ENCODE results near the gene RGS10.

RGS10 gene

DNA sequence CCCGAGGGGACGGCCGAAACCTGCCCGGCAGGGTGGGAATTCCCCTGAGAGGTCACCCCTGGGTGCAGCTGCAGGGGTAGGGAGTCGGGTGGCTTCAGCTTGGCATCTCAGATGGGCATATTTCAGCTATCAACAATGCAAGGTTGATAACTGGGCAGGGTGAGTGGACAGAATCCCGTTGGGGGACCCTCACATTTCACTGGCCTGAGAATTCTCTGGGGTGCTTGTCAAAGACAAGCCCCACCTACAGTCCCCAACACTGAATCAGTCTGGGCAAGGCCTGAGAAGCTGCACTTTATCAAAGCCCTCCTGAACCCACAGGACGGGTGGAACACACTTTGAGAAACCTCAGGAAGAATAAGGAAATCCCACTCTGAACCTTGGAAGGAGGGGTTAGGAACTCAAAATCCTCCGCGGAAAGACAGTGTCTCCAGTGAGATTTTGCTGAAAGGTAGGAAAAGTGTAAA is 3.1 kb downstream of the RGS10 start:
- H3K4me3 ChIP-seq (ENCODE audit: low read depth, low read length) = no peak overlapping the region
- TF ChIP-seq, protein P1, sequence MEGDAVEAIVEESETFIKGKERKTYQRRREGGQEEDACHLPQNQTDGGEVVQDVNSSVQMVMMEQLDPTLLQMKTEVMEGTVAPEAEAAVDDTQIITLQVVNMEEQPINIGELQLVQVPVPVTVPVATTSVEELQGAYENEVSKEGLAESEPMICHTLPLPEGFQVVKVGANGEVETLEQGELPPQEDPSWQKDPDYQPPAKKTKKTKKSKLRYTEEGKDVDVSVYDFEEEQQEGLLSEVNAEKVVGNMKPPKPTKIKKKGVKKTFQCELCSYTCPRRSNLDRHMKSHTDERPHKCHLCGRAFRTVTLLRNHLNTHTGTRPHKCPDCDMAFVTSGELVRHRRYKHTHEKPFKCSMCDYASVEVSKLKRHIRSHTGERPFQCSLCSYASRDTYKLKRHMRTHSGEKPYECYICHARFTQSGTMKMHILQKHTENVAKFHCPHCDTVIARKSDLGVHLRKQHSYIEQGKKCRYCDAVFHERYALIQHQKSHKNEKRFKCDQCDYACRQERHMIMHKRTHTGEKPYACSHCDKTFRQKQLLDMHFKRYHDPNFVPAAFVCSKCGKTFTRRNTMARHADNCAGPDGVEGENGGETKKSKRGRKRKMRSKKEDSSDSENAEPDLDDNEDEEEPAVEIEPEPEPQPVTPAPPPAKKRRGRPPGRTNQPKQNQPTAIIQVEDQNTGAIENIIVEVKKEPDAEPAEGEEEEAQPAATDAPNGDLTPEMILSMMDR (IDR thresholded peaks at IDR 0.05; ENCODE audit: low read depth, low read length, missing control alignments) = no peak
- in situ Hi-C loops (cut with HindIII; ENCODE audit: low sequenced_read_pairs) = no loop called here
- no peak for DNase-seq (ENCODE audit: low read depth)

DNA sequence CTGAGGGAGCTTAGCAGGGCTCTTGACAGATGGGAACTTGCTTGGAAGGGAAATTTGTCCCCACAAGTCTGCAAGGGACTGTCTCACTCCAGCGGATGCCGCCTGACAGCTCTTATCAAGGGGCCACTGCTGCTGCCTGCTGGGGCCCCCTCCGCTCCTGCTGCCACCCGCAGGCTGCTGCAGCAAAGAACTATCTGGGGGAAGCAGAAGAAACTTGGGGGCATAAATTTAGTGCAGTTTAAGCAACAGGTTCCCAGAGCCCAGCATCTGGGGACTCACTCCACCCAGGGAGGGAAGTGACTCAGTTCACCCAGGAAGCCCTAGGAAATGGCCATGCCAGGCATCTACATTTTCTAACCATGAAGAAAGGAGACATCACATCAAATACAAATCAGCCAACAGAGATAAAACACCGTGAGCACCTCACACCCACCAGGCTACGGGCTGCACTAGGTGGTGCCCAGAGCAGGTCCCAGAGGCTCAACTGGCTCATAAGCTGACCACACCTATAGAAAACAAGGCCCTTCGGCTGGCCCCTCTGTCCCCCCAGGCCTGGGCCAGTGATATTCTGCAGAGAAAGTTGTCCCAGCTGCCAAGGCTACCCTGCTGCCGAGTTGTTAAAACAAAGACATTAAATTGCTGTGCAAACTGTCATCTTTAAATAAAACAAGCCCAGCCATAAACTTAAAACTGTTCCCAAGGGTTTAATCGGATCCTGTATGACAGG is 3.7 kb downstream of the RGS10 start:
- no peak overlapping the region for H3K4me3 ChIP-seq (ENCODE audit: low read depth, low read length)
- no peak for DNase-seq (ENCODE audit: low read depth)
- in situ Hi-C loops (cut with HindIII; ENCODE audit: low sequenced_read_pairs) = no loop called here
- TF ChIP-seq, protein P1 (IDR thresholded peaks at IDR 0.05; ENCODE audit: low read depth, low read length, missing control alignments) = no peak

DNA sequence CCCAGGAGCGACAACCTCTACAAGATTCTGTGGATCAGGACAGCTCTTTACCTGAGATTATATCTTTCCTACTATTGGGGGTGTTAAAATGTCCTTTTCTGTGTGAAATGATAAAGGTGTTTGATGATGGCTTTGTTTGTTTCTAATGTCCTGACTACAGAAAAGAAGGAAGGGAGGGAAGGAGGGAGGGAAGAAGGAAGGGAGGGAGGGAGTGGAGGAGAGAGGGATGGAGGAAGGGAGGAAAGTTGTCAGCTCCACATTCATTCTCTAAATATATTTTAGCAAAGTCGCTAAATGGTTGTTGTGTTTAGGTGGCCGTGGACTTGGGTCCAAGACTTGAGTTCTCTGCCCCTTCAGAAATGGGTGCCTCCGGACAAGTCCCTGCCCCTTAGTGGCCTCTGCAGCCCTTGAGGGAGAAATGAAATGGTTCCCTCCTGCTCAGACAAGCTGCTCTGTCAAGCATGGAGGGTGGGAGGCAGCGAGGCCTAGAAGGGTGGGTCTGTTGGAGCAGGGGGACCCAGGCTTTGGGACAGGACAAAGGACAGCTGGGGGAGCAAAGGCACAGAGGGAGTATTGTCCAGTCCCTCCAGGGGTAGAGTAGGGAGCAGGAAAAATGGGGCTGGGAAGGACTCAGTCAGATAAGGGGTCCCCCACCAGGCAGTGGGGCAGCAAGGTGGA is 4.4 kb downstream of the RGS10 start:
- TF ChIP-seq, protein P1 (IDR thresholded peaks at IDR 0.05; ENCODE audit: low read depth, low read length, missing control alignments) = no peak
- in situ Hi-C loops (cut with HindIII; ENCODE audit: low sequenced_read_pairs) = no loop called here
- no peak for DNase-seq (ENCODE audit: low read depth)
- no peak overlapping the region for H3K4me3 ChIP-seq (ENCODE audit: low read depth, low read length)

DNA sequence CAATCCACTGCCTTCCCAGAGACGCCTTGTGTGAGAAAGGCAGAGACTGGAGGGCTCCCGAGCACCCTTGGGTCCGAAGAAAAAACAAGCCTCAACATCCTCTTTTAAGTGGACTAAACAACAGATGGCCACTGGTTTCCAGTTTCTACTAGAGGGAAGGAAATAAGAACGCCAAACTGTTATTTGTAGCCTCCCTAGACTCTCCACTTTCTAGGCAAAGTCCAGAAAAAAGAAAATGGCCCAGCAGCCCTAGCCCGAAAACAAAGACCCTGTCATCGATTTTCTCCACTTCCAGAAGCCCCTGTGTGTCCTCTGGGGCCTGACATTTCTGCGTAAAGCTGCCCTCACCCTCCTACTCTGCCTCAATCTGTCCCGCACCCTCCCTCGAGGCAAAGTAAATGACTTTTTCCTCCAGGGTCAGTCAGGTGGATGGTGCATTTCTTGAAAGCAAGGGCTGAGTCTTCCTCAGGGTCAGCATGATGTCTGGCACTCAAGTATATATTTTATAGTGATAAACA is 6.0 kb downstream of the RGS10 start:
- in situ Hi-C loops (cut with HindIII; ENCODE audit: low sequenced_read_pairs) = no loop called here
- no peak for DNase-seq (ENCODE audit: low read depth)
- TF ChIP-seq, protein P1 (IDR thresholded peaks at IDR 0.05; ENCODE audit: low read depth, low read length, missing control alignments) = no peak
- no peak overlapping the region for H3K4me3 ChIP-seq (ENCODE audit: low read depth, low read length)

DNA sequence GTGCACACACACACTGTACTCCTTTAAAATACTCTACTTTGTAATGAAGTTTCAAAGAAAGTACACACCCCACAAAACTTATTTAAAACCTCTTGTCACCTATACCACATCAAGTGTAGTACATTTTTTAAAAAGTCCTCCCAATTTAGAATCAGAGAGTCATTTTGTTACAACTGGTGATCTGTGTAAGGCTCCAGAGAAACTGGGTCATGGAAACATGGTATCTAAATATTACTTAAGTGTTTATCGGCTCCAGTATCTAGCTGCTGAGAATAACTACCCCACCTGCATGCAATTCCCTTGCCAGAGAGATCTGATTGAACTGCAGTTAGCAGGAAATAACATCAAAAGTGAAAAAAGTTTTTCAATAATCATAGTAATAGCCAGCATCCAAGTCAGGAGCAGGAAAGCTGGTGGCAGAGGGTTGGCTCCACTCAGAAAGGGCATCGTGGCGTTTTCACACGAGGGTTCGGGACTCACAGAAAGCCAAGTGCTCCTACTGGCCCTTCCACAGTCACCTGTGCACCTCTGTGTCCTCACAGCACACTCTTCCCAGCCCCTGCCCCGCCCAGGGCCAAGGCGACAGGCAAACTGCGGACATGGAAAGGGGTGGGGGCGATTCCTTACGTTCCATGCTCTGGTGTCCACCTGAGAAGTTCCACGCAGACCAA is 6.5 kb downstream of the RGS10 start:
- DNase-seq (ENCODE audit: low read depth) = no peak
- no peak overlapping the region for H3K4me3 ChIP-seq (ENCODE audit: low read depth, low read length)
- TF ChIP-seq, protein P1 (IDR thresholded peaks at IDR 0.05; ENCODE audit: low read depth, low read length, missing control alignments) = no peak
- in situ Hi-C loops (cut with HindIII; ENCODE audit: low sequenced_read_pairs) = no loop called here

DNA sequence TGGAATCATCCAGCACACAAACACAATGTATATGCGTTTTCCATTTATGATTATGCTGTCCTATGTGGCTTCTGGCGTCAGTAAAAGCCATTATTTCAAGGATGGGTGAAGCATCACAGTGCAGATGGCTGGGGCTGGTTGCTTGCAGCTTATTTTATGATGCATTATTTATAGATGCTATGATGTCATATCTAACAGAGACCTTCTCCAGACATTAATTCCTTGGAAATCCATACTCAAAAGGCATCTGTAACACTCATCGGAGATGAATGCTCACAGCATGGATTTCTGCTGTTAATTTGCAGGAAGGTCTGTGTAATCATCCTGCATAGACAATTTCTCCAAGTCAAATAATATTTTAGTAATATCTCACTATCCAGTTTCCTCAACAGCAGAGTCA is 7.2 kb downstream of the RGS10 start:
- TF ChIP-seq, protein P1 (IDR thresholded peaks at IDR 0.05; ENCODE audit: low read depth, low read length, missing control alignments) = no peak
- DNase-seq (ENCODE audit: low read depth) = no peak
- no peak overlapping the region for H3K4me3 ChIP-seq (ENCODE audit: low read depth, low read length)
- in situ Hi-C loops (cut with HindIII; ENCODE audit: low sequenced_read_pairs) = no loop called here

Measured in astrocyte of the cerebellum (primary cell).